ENCODE data around the gene SPPL3.

SPPL3 gene

GRCh38 chr12:120872487-120872886 is 31.7 kb downstream of the SPPL3 start:
- DNase-seq: no peak

GRCh38 chr12:120870415-120870814 is 33.7 kb downstream of the SPPL3 start:
- DNase-seq: no peak

- no peak for DNase-seq
These were observed 34.8 kb downstream of the SPPL3 start for GRCh38 chr12:120869376-120869775.

GRCh38 chr12:120866108-120866507 is 38.0 kb downstream of the SPPL3 start:
- no peak for DNase-seq

DNA sequence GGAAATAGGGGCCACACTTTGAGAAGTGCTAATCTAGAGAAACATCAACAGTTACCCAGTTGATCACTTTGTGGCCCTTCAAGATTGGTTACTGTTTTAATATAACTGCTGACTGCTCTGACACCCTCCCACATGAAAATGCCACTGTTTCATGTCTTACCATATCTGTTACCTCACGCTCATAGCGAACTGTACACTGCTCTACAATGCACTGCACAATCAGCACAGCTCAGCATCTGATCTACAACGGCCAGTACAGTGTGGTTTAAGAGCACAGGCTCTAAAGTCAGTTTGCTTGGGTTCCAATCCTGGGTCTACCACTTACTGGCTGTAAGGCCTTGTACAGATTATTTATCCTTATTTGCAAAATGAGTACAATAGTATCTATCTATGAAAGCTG is 39.1 kb downstream of the SPPL3 start:
- DNase-seq: no peak

DNA sequence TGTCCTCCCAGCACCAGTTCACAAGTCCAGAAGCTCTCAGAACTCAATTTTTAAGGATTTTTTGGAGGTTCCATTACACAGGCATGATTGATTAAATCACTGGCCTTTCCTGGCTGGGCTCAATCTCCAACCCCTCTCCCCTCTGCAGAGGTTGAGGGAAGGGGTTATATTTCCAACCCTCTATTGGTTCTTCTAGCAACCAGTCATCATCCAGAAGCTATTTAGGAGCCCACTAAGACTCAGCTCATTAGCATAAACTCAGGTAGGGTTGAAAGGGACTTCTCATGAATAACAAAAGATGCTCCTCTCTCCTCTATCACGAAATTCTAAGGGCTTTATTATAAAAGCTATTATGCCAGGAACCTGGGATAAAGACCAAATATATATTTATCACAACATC is 41.5 kb downstream of the SPPL3 start:
- no peak for DNase-seq

GRCh38 chr12:120861074-120861795 is 42.9 kb downstream of the SPPL3 start:
- no peak for DNase-seq

GRCh38 chr12:120858306-120859088 is 45.7 kb downstream of the SPPL3 start:
- no peak for DNase-seq

DNA sequence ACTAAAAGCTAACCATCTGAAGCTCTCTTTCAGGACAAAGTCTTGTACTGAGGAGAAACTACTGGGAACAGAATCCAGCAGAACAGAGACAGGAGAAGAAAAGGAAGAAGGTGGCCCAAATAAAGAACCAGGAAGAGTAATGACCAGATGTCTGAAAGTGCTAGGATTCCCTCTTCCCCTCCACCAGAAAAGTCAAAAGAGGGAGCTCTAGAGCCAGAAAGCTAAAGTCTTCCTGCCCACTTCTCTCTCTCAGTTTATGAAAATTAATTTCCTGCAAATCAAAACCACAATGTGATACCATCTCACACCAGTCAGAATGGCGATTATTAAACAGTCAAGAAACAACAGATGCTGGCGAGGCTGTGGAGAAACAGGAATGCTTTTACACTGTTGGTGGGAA is 47.2 kb downstream of the SPPL3 start:
- DNase-seq: peak; percentile 49

GRCh38 chr12:120855823-120856588 is 48.2 kb downstream of the SPPL3 start:
- no peak for DNase-seq

- no peak for DNase-seq
These were observed 49.4 kb downstream of the SPPL3 start for GRCh38 chr12:120854804-120855203.

GRCh38 chr12:120853188-120853587 is 51.0 kb downstream of the SPPL3 start:
- DNase-seq: no peak

DNA sequence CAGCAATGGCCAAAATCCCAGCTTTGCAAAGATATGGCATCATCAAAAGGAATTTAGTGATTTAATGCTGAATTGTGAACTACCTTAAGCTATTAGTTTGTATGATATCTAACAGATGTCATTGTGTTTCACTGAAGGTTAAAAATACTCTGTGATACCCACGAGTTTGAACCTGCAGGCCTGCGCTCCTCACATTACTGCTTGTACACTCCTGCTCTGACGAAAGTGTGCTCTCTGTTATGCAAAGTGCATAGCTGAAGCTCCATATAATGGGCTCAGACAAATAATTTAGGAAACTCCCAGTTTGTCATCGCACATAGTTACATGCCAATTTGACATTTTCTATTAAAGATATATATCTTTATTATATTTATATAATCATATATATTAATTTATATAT is 52.2 kb downstream of the SPPL3 start:
- no peak for DNase-seq

DNA sequence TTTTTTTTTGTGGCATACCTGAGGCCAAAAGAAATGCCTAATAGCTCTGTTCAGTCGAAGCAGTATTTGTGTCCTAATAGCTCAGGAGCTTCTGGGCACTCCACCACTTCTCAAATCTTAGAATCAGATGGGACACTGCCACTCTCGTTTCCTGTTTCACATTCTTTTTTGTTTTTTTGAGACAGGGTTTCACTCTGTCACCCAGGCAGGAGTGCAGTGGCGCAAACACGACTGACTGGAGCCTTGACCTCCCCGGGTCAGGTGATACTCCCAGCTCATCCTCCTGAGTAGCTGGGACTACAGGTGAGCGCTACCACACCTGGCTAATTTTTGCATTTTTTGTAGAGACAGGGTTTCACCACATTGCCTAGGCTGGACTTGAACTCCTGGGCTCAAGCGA is 52.7 kb downstream of the SPPL3 start:
- peak; percentile 81 for DNase-seq

GRCh38 chr12:120849765-120850164 is 54.4 kb downstream of the SPPL3 start:
- DNase-seq: no peak

GRCh38 chr12:120847814-120848213 is 56.3 kb downstream of the SPPL3 start:
- DNase-seq: peak; percentile 49

- no peak for DNase-seq
These were observed 56.8 kb downstream of the SPPL3 start for GRCh38 chr12:120847392-120847791.

DNA sequence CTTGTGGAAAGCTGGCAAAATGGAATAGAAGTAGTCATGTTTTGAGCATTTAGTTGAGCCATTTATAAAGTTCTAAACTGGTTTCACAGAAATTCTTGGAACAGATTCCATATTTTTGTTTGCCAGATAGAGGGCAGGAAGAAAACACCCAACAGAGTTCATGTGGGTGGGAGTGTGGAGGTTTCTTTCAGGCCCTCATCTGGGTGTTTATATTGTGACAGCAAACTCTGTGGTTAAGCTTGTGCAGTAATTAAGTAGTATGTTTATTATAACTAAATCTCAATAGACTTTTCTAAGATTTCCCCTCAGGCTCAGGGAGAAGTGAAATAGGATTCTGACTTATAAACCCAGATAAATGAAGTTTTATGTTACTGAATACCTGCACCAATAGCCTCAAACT is 57.4 kb downstream of the SPPL3 start:
- DNase-seq: no peak

DNA sequence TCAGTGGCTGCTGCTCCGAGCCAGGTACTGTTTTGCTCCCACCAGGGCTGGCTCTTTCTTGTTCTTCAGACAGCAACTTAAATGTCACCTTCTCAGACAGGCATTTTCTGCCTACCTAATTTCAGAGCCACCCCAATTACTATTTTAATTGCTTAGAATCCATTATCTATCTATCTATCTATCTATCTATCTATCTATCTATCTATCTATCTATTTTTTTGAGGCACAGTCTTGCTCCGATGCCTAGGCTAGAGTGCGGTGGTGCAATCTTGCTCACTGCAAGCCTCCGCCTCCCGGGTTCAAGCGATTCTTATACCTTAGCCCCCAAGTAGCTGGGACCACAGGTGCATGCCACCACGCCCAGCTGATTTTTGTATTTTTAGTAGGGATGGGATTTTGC is 58.5 kb downstream of the SPPL3 start:
- DNase-seq: no peak

DNA sequence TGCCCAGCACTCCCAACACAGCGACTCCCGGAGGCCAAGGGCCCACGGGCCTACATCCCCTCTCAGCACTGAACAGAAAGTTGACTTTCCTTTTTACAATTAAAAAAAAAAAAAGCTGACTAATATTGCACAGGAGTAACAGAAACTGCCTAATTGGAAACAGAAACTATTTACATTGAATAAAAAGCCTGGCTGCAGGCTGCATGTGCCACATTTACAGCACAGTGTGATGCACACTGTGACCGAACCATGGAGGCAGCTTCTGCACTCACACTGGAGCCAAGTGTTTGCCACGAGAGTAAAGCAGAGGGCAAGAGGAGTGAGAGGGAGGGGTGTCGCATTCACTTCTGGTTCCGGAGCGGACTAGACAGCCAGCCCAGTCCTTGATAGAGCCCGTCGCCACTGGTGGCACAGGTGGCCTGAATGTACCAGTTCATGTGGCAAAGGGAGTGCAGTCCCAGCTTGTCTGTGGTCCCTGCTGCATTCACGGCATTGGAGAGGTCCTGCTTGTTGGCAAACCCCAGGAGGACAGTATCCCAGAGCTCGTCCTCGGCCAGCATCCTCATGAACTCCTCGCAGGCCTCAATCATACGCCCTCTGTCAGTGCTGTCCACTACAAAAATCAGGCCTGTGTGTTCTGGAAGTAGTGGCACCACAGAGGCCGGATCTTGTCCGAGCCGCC is 59.2 kb downstream of the SPPL3 start:
- DNase-seq: peak; percentile 43

- no peak for DNase-seq
These were observed 59.9 kb downstream of the SPPL3 start for GRCh38 chr12:120844297-120844696.

GRCh38 chr12:120843472-120843871 is 60.7 kb downstream of the SPPL3 start:
- DNase-seq: no peak

DNA sequence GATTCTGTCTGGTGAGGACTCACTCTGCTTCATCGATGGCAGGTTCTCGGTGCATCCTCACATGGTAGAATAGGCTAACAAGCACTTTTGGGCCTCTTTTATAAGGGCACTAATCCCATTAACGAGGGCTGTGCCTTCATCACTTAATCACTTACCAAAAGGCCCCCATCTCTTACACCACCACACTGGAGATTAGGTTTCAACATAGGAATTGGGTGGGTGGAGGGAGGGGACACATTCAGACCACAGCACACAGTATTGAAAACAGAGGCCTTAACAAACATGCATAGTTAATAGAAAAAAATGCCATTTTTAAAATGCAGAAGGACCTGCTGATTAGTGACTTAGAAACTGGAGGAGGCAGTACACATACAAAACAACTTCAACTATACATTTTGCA is 61.6 kb downstream of the SPPL3 start:
- DNase-seq: no peak
